K562 (cell line): ENCODE results near the gene SGPL1. TPM values are rescaled to one million over a fixed set of nuclear protein-coding genes. Genes with fewer than 3 reads are reported as not detected.
A peak's percentile ranks its signal among the peaks of the same experiment; 100 is the strongest.

Source experiments
- ATAC-seq: fragments of 200-7000 bp; cut with Tn5 transposase; 3 replicates; pipeline ENCODE4 v1.9.1; 2020; ENCODE audit warnings: moderate library complexity
- BruUV-seq: library from RNA; stranded (reverse); fragments of 400-500 nt; replicated peaks from 2 replicates; lab custom pipeline; 2021; lab: Mats Ljungman, UMichigan
- CTCF ChIA-PET: fragments of 300-600 bp; formaldehyde crosslinking; extraction: SDS; loops from one replicate; lab custom pipeline; 2021; ENCODE audit warnings: low intra/inter-chr PET ratio; lab: Yijun Ruan, JAX
- POLR2A ChIA-PET: fragments of 300-600, 350-650 bp; sonication (Branson Sonifier 250); formaldehyde crosslinking; extraction: SDS; loops from one replicate; lab custom pipeline; 2021; ENCODE audit warnings: antibody characterized with exemption, inconsistent platforms; lab: Yijun Ruan, JAX
- DNase-seq, 4 experiments: peaks; one replicate each; pipeline versions ENCODE4 v3.0.0 to v3.0.0-alpha.2; 2011 to 2018; ENCODE audit warnings: low spot score in 3 of 4, mixed read lengths in 3 of 4; ENCODE audit errors: extremely low read depth in 1 of 4
- FAIRE-seq: peaks from 2 replicates; lab custom pipeline; 2011; peaks lifted over from hg19 to GRCh38; lab: Jason Lieb, UNC
- H2AFZ ChIP-seq: 2 replicates; pipeline ENCODE4 v1.6.0; 2011; ENCODE audit warnings: low read depth, low read length, control low read depth, inconsistent platforms
- H3K27ac ChIP-seq: fragments of 200-600 bp; 3 replicates; pipeline ENCODE4 v1.8.0; 2011; ENCODE audit warnings: low read depth, mild to moderate bottlenecking, control low read depth, inconsistent platforms, low read length, moderate library complexity, mixed read lengths; ENCODE audit errors: extremely low read depth
- H3K27me3 ChIP-seq, 2 experiments: fragments of 300-600 bp in 1 of 2; 2 replicates in 1 of 2; 3 replicates in 1 of 2; pipeline versions ENCODE4 v1.6.0 to v1.8.0; 2011; ENCODE audit warnings: inconsistent platforms in 2 of 2, low read length in 2 of 2, mild to moderate bottlenecking in 1 of 2, mixed read lengths in 1 of 2, moderate library complexity in 1 of 2; ENCODE audit not compliant: control insufficient read depth in 2 of 2, insufficient read depth in 2 of 2
- H3K36me3 ChIP-seq: fragments of 300-600 bp; 3 replicates; pipeline ENCODE4 v1.8.0; 2011; ENCODE audit warnings: mild to moderate bottlenecking, low read length, inconsistent platforms; ENCODE audit not compliant: control insufficient read depth, insufficient read depth
- H3K4me1 ChIP-seq, 2 experiments: fragments of 200-600 bp in 1 of 2; replicated peaks in 1 of 2; 2 replicates in 1 of 2; 3 replicates in 1 of 2; pipeline versions ENCODE4 v1.5.1 to v1.8.0; 2011; ENCODE audit warnings: inconsistent platforms in 2 of 2, low read length in 2 of 2, mild to moderate bottlenecking in 1 of 2, mixed read lengths in 1 of 2, moderate library complexity in 1 of 2; ENCODE audit not compliant: control insufficient read depth in 2 of 2, insufficient read depth in 2 of 2
- H3K4me2 ChIP-seq: 2 replicates; pipeline ENCODE4 v1.6.1; 2011; ENCODE audit warnings: low read length, control low read depth, inconsistent platforms, mixed read lengths; ENCODE audit not compliant: insufficient read depth
- H3K4me3 ChIP-seq: fragments of 200-600 bp; sonication (generic), shearing (Covaris generic); 2 replicates; pipeline ENCODE4 v1.5.1; 2016; ENCODE audit warnings: control low read depth, inconsistent platforms
- H3K79me2 ChIP-seq: fragments of 200-600 bp; 3 replicates; pipeline ENCODE4 v1.8.0; 2011; ENCODE audit warnings: low read length, inconsistent platforms; ENCODE audit not compliant: control insufficient read depth, insufficient read depth
- H3K9ac ChIP-seq, 2 experiments: 2 replicates each; pipeline versions ENCODE4 v1.6.0 to v1.6.1; 2011; ENCODE audit warnings: low read depth in 2 of 2, low read length in 2 of 2, control low read depth in 1 of 2, inconsistent platforms in 1 of 2, mild to moderate bottlenecking in 1 of 2, mixed read lengths in 1 of 2; ENCODE audit not compliant: insufficient read depth in 1 of 2
- H3K9me1 ChIP-seq: one replicate; pipeline ENCODE4 v1.6.0; 2011; ENCODE audit warnings: inconsistent platforms, mild to moderate bottlenecking, low read length, moderate library complexity; ENCODE audit not compliant: control insufficient read depth, insufficient read depth
- H3K9me3 ChIP-seq: replicated peaks from 2 replicates; pipeline ENCODE4 v1.5.1; 2011; ENCODE audit warnings: low read depth, low read length, inconsistent platforms; ENCODE audit not compliant: control insufficient read depth, insufficient read depth
- H4K20me1 ChIP-seq: replicated peaks from 2 replicates; pipeline ENCODE4 v1.6.1; 2011; ENCODE audit warnings: low read length, inconsistent platforms, mixed read lengths; ENCODE audit not compliant: control insufficient read depth, insufficient read depth
- DPF2 ChIP-seq: fragments of 450-650 bp; IDR thresholded peaks from 2 replicates; pipeline ENCODE4 v1.6.1; 2016
- GTF2A2 ChIP-seq: IDR thresholded peaks from 2 replicates; pipeline ENCODE4 v1.6.1; 2016; ENCODE audit warnings: mild to moderate bottlenecking, missing genetic modification characterization, missing compliant biosample characterization
- MYNN ChIP-seq, 2 experiments: sonication (generic); formaldehyde crosslinking in 1 of 2; IDR thresholded peaks; 2 replicates each; pipeline versions ENCODE4 v1.5.0 to v1.6.1; 2016 to 2020; ENCODE audit warnings: antibody characterized with exemption in 1 of 2, missing genetic modification reagents in 1 of 2
- WGBS: fragments of 100-300 bp; shearing (Covaris generic); methylation state at CpG from one replicate; pipeline ENCODE4 v1.1.6; 2016; ENCODE audit warnings: low coverage, mixed read lengths; ENCODE audit not compliant: insufficient coverage; ENCODE audit errors: missing lambda C conversion rate; 5-methylcytosine and 5-hydroxymethylcytosine counted together
- in situ Hi-C: fragments of 300-500 bp; cut with MboI; formaldehyde crosslinking; loops from 4 replicates; pipeline ENCODE4 v1.15.0; 2018; ENCODE audit warnings: inconsistent platforms, mixed read lengths
- intact Hi-C: fragments of 100-400 bp; cut with micrococcal nuclease; formaldehyde crosslinking; loops from 2 replicates; pipeline ENCODE4 v1.14.2; 2022
- polyA plus RNA-seq, 8 experiments: library from polyadenylated mRNA; depleted of rRNA in 4 of 8; stranded (reverse) in 5 of 8; unstranded in 3 of 8; fragments of >200 nt; fragmentation: Nextera tagmentation in 2 of 8; fragmentation: Illumina TruSeq in 1 of 8; extraction: Ambion mirVana in 2 of 8; extraction: Trizol in 1 of 8; gene quantifications; 2 replicates each; pipeline versions ENCODE4 v1.2.1 to v1.2.3, GENCODE V29; 2011 to 2014; ENCODE audit warnings: inconsistent platforms in 1 of 8, missing spikeins in 1 of 8
- total RNA-seq, 7 experiments: library from RNA; depleted of rRNA in 6 of 7; stranded (reverse); fragments of >200 nt in 6 of 7; fragmentation: Illumina TruSeq in 2 of 7; extraction: Trizol in 2 of 7; gene quantifications; 2 replicates each; pipeline versions ENCODE4 v1.2.1 to v1.2.3, GENCODE V29; 2011 to 2021; ENCODE audit warnings: low replicate concordance in 1 of 7

The SGPL1 gene
- total and polyA plus RNA-seq, 9 of the 15 experiments (the other 6 are each of a cell fraction or from before 2014, with no cell fraction given) = 6.0 to 18.0 (median 8.7) TPM

- CTCF ChIA-PET = interaction anchor here (0.6 to 0.9 kb wide), 2 partner anchors 18 to 460 kb away, joined by 3 read pairs; no protein-coding TSS in a partner anchor
- 0% methylated on average over 1 of the region's 1 CpG for WGBS
- no TSS peak for BruUV-seq
Observed at GRCh38 chr10:70921285-70921684, 105.5 kb downstream of the SGPL1 start.

GRCh38 chr10:70923696-70924095, 107.9 kb downstream of the SGPL1 start:
- Histone ChIP-seq H3K9me3 (no peaks in the 10 kb centered on the region), H4K20me1 (peaks cover 8% of the 10 kb centered on the region), H3K4me1 (peaks cover 0 to 16% of the 10 kb centered on the region in 2 experiments; a peak in 2 of 5 replicates), H3K9me1 (no peaks in the 10 kb centered on the region), H3K27me3 (peaks cover 14 to 76% of the 10 kb centered on the region in 2 experiments; a peak in 4 of 5 replicates), H3K4me2 (no peak overlapping the region), H3K4me3 (no peak overlapping the region), H3K27ac (no peak overlapping the region), H2AFZ (no peak overlapping the region), H3K79me2 (no peaks in the 10 kb centered on the region), H3K36me3 (no peaks in the 10 kb centered on the region), H3K9ac (0 out of 4 replicates have a peak overlapping the region, but pooled peaks of 1 of the 2 experiments have one; percentile 32)
- WGBS = 1% methylated on average over 8 of the region's 8 CpGs
- no peak for FAIRE-seq
- no peak for ATAC-seq
- intact Hi-C loops = no loop called here
- in situ Hi-C loops = loop anchor here (5.0 kb wide), 1 partner anchor 364 kb away; no protein-coding TSS in a partner anchor
- CTCF ChIA-PET = no interaction called here
- DNase-seq = no peak
- BruUV-seq = no TSS peak
- POLR2A ChIA-PET = interaction anchor here (0.7 kb wide), 1 partner anchor 12 kb away, joined by 3 read pairs; no protein-coding TSS in a partner anchor
- TF ChIP-seq MYNN (IDR thresholded peaks at IDR 0.05) (no peak), MYNN (CRISPR knock-in tag; IDR thresholded peaks at IDR 0.05) (no peak), GTF2A2 (tag) (no peak)

More at GRCh38 chr10:70921285-70921684, 105.5 kb downstream of the SGPL1 start:
- POLR2A ChIA-PET = interaction anchor here (0.7 to 1.2 kb wide), 2 partner anchors 10 to 825 kb away, joined by 3 read pairs; no protein-coding TSS in a partner anchor
- Histone ChIP-seq H3K9me1 (no peaks in the 10 kb centered on the region), H3K27ac (no peak overlapping the region), H2AFZ (no peak overlapping the region), H3K4me3 (no peak overlapping the region), H3K36me3 (no peaks in the 10 kb centered on the region), H3K9ac (no peak overlapping the region)
- in situ Hi-C loops = loop anchor here (5.0 kb wide), 1 partner anchor 366 kb away; no protein-coding TSS in a partner anchor
- intact Hi-C loops = no loop called here
- DNase-seq (no peak), FAIRE-seq (no peak)
- TF ChIP-seq DPF2 = no peak
- TF ChIP-seq, all 486 proteins: peak for 0
- Histone ChIP-seq H3K4me2 (no peak overlapping the region), H3K79me2 (no peaks in the 10 kb centered on the region), H3K27me3 (peaks cover 26 to 74% of the 10 kb centered on the region in 2 experiments), H3K4me1 (peaks cover 0 to 14% of the 10 kb centered on the region in 2 experiments; a peak in 2 of 5 replicates), H3K9me3 (no peaks in the 10 kb centered on the region), H4K20me1 (peaks cover 12% of the 10 kb centered on the region; the same call in 1 of the 2 replicates)
- no peak for ATAC-seq
